GM21737 (cell line): ENCODE results near the gene CDRT15.
"Not testable (repeated sequence)": the region's sequence is repeated elsewhere in the genome, so short reads cannot be mapped to it uniquely, and the experiment has no call there.

Source experiments
- ATAC-seq: cut with Tn5 transposase; IDR thresholded peaks from one replicate; pipeline ENCODE4 v1.9.1; 2021; ENCODE audit warnings: mild to moderate bottlenecking, moderate library complexity; ENCODE audit not compliant: unreplicated experiment

The CDRT15 gene

DNA sequence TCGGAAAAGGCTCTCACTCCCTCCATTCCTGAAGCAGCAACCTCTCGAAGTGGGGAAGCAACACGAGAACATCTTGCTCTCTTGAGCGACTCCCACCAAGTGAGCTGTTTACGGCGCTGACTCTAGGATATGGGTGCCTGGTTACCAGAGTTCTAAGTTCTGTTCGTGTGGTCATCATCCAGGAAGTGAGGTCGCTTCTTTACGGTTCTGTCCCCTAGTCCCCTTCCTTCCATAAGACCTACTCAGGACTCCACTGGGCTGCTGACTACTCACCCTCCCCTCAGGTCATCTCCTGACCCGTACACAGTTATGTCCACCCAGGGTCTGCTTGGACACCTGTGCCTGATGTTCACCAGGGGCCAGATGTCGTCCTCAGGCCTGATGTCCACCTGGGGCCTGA, at the start of gene CDRT15:
TSS of gene CDRT15 (minus strand) at position 101 of the 400 bp plus-strand sequence. CDS start at position 72, 29 bp downstream.
- not testable (repeated sequence) for ATAC-seq

GRCh38 chr17:14282726-14283125, 46.1 kb upstream of the CDRT15 start:
- ATAC-seq = no peak

DNA sequence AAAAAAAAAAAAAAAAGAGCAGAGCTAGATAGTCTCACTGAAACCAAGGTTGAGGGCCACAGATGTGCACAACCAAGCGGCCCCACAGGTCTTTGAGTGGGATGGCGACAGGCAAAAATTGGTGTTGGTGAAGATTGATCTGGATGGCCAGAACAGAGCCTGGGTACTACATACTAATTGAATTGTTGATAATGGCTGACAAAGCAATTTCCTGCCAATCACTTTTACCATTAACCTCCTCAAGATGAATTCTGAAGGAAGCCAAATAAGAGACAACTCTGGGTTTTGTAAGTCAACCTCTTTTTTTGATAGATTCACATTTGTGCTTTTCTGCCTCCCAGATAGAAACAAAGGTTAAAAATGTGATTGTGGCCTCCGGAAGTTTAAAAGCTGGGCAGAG, 44.9 kb upstream of the CDRT15 start:
- no peak for ATAC-seq

GRCh38 chr17:14276535-14277250, 40.0 kb upstream of the CDRT15 start:
- no peak for ATAC-seq

DNA sequence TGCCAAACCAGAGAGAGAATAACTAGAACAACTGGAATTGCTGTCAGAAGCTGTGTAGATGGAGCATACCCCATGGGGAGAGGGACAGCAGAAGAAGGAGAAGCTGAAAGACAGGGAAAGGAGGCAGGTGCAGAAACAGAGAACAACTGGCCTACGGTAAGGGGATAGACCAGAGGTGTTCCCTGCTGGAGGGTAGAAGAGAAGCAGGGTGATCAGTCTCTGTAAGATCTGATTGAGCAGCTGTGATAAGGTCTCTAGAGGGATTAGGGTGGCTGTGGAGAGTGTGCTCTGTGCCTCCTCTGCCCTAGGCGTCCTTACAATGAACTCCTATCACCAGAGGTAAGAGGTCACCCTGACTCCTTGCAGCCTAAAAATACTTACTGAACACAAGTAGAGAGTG, 33.8 kb upstream of the CDRT15 start:
- ATAC-seq = no peak

- no peak for ATAC-seq
Observed at GRCh38 chr17:14269473-14269872, 32.8 kb upstream of the CDRT15 start.

- ATAC-seq = no peak
Observed at GRCh38 chr17:14268264-14268663, 31.6 kb upstream of the CDRT15 start.

- ATAC-seq = no peak
Observed at GRCh38 chr17:14261406-14261805, 24.7 kb upstream of the CDRT15 start.

DNA sequence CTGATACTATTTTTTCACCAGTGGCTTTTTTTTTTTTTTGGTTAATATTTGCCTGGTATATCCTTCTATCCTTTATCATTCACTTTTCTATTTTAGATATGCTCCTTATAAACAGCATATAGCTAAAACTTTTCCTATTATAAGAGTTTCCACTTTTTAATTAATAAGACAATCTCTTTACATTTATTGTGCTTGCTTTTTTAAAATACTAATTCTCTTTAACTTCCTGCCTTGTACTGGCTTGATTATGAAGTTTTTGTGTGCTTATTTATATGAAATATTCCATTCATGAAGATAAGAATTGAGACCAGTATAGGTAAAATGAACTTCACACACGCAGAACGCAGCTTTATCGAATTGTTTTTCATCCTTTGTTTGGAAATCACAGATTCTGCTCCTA, 9.0 kb upstream of the CDRT15 start:
- no peak for ATAC-seq

GRCh38 chr17:14245002-14245401, 8.3 kb upstream of the CDRT15 start:
- ATAC-seq = no peak

- ATAC-seq = not testable (repeated sequence)
Observed at GRCh38 chr17:14239271-14239670, 2.6 kb upstream of the CDRT15 start.

- ATAC-seq = not testable (repeated sequence)
Observed at GRCh38 chr17:14236032-14236431, 630 bp downstream of the CDRT15 start.

- not testable (repeated sequence) for ATAC-seq
Observed at GRCh38 chr17:14235047-14235446, 1.6 kb downstream of the CDRT15 start.

- not testable (repeated sequence) for ATAC-seq
Observed at GRCh38 chr17:14231187-14231586, 5.5 kb downstream of the CDRT15 start.

GRCh38 chr17:14228903-14229302, 7.8 kb downstream of the CDRT15 start:
- no peak for ATAC-seq

- no peak for ATAC-seq
Observed at GRCh38 chr17:14227052-14227451, 9.6 kb downstream of the CDRT15 start.

GRCh38 chr17:14225254-14225980, 11.2 kb downstream of the CDRT15 start:
- no peak for ATAC-seq

- ATAC-seq = no peak
Observed at GRCh38 chr17:14222611-14223010, 14.1 kb downstream of the CDRT15 start.

DNA sequence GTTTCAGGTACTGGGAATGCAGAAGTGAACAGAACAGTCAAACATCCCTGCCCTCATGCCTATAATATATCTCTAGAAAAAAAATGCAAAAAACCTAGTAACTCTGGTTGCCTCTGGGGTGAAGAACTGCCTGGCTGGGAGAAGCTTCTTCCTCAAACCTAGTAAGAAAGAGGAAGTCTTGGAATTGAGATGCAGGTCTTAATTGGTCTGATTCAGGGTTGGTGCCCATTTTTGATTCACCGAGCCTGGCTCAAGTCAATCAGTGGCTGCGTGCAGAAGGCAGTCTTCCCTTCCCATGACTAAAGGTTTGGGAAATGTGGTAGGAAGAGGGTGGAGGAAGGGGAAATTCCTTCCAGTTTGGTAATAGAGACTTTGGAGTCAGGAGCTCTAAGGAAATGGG, 22.4 kb downstream of the CDRT15 start:
- no peak for ATAC-seq

DNA sequence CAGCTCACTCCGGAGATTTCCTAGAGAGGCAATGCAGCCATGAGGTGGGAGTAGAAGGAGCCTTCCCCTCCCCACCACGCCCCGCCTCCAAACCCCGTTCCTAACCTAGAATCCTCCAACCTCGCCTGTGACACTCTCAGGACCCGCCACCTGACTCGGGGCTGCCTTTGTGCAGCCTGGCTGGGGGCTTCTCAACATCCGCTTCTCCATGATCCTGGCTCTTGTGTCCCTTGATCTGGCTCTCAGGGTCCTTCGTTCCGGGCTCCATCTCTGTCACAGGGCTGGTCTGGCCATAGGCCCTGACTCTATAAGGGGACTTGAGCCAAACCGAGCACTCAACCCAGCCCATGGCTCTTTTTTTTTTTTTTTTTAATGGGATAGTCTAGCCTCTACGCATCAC, 24.3 kb downstream of the CDRT15 start:
- no peak for ATAC-seq

- no peak for ATAC-seq
Observed at GRCh38 chr17:14211801-14212200, 24.9 kb downstream of the CDRT15 start.

DNA sequence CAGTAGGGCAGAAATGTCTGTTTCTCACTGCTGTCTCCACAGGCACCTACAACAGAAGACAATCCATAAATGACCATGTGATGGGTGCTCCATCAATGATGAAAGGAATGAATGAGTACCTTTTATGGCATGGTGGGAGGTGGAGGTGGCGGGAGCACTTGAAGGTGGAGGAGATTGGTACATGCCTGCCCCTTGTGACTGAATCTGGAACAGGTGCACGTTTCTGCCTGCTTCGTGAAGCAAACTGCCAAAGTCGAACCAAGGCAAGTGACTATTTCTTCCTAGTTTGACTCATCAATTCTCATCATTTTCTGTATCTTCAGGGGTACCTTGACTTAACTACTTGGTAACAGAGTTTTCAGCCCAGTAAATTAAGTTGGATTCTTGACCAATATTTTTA, 25.4 kb downstream of the CDRT15 start:
- ATAC-seq = no peak
